ENCODE data around the gene TP63.

- TF ChIP-seq CTCF (IDR thresholded peaks at IDR 0.05; ENCODE audit: poor library complexity, severe bottlenecking) (no peak), TAF1 (IDR thresholded peaks at IDR 0.05; ENCODE audit: low read depth) (no peak), POLR2AphosphoS5 (IDR thresholded peaks at IDR 0.05) (no peak), EZH2 (IDR thresholded peaks at IDR 0.05; ENCODE audit: borderline replicate concordance, insufficient read depth, low read length, poor library complexity, severe bottlenecking) (no peak), RAD21 (conservative IDR thresholded peaks at IDR 0.05) (no peak), REST (IDR thresholded peaks at IDR 0.05; ENCODE audit: borderline replicate concordance) (no peak), SMC3 (conservative IDR thresholded peaks at IDR 0.05; ENCODE audit: poor library complexity) (no peak)
Measured at GRCh38 chr3:189883113-189883753, 252.0 kb downstream of the TP63 start.
